Nucleus accumbens (tissue), 56 donors: ENCODE results near the gene DYSF.
"Not testable (repeated sequence)": the region's sequence is repeated elsewhere in the genome, so short reads cannot be mapped to it uniquely, and the experiment has no call there.

ENCODE experiments used
- DNase-seq, 56 donors: peaks; one replicate each; lab custom pipeline; 2025; lab: John Stamatoyannopoulos, UW

DYSF gene

GRCh38 chr2:71469403-71470398 is 16.3 kb downstream of the DYSF start:
- DNase-seq, result no peak

GRCh38 chr2:71471276-71471675 is 17.9 kb downstream of the DYSF start:
- DNase-seq, result no peak

GRCh38 chr2:71472019-71472418 is 18.7 kb downstream of the DYSF start:
- no peak for DNase-seq

DNA sequence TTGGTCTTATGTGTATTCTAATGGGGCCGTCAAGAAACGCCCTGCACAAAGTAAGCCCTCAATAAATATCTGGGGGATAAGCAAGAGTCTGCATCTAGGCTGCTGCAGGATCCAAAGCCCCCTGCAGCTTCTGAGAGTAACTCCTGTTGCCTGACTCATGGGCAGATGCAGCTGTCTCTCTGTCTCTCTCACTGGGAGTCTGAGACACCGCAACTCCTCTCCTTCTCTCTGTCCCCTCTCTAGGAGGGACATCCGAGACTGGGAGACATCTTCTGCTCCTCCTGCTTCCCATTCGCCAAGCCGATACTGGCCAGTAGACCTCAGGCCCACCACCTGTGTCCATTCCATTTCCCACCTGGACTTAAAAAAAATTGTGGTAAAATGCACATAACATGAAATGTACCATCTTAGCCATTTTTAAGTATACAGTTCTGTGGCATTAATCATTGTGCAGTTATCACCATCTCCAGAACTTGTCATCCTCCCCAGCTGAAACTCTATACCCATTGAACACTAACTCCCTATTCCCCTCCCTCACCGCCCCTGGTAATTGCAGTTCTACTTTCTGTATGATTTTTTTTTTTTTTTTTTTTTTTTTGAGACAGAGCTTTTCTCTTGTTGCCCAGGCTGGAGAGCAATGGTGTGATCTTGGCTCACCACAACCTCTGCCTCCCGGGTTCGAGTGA is 20.1 kb downstream of the DYSF start:
- no peak for DNase-seq

- no peak for DNase-seq
These were observed 20.9 kb downstream of the DYSF start for GRCh38 chr2:71474116-71474743.

DNA sequence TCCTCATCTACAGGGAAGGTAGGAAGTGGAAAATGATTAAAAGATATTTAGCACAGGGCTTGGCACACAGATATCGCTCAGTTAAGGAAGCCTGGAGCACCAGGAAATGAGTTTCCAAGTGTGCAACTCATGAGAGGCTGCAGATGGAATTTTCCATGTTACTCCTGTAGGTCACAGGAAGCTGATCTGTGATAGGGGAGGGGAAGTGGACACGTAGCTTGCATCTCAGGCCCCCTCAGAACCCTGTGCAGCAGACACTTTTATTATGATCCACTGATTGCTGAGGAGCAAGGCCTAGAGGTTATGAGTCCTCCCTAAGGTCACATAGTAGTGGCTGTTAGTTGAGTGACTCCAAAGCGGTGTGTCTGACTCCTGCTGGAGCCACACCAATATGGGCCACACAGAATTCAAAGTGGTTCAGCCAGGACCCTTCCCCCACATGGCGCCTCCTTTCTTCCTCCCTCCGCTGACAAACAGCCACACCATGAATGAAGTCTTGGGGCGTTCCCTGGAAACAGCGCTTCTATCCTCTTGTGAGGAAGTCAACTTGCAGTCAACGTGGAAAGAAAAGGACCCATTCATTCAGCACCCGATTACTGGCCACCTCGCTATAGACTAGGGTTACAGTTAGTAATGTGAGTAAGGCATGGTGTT is 21.5 kb downstream of the DYSF start:
- no peak for DNase-seq

GRCh38 chr2:71476495-71476894 is 23.1 kb downstream of the DYSF start:
- DNase-seq, result no peak

GRCh38 chr2:71477231-71477691 is 23.9 kb downstream of the DYSF start:
- no peak for DNase-seq

- no peak for DNase-seq
These were observed 25.4 kb downstream of the DYSF start for GRCh38 chr2:71478806-71479205.

DNA sequence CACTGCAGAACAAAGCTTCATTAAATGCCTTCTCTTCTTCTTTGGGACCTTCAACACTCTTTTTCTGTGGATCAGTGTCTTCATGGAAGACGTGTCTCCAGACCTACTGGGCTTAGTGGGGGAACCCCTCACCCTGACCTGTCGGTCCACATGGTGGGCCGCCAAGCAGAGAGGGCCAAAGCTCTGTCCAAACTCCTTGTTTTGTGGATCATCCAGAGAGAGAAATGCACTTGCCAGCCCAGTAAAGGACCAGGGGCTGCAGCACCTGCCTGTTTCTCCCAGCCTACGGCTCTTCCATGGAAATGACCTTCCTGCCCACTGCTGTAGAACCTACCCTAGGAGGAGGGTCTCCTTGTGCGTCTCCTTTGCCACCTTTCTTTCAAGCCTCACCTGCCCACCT is 25.9 kb downstream of the DYSF start:
- no peak for DNase-seq

DNA sequence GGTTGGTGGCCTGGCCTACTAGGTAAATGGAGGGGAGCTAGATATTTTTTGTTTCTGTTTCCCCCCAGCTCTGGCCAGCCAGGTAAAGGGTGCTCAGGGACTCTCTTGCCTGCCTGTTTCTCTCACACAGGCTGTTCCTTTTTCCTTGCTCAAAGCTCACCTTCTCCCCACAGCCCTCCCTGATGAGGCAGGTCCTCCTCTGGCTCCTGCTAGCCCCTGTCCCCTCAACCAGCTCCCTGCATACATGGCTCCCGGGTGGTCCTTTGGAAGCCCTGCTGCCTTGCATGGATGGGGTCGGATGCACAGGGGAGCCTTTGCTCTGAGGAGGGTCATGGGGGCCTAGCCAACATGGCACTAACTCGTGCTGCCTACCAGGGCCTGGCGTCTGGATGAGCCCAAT is 27.8 kb downstream of the DYSF start:
- no peak for DNase-seq

DNA sequence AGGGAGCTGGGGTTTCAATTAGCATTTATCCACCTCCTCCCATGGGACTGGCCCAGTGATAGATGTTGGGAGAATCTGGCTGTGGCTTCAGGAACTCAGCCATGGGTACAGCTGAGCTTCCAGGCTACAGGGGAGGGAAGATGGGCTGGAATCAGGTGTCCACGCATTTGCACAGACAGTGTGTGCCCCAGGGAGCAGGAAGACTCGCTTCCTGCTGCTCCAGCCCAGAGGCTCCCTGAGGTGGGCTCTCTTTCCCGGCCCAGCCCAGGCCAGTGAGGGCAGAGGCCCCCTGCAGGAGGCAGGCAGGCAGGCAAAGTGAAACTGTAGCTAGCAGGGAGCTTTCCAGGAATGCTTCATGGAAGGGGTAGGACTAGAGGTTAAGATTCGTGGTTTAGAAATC is 28.7 kb downstream of the DYSF start:
- DNase-seq, result no peak

- no peak for DNase-seq
These were observed 29.9 kb downstream of the DYSF start for GRCh38 chr2:71483246-71483645.

GRCh38 chr2:71484354-71484753 is 31.0 kb downstream of the DYSF start:
- no peak for DNase-seq

DNA sequence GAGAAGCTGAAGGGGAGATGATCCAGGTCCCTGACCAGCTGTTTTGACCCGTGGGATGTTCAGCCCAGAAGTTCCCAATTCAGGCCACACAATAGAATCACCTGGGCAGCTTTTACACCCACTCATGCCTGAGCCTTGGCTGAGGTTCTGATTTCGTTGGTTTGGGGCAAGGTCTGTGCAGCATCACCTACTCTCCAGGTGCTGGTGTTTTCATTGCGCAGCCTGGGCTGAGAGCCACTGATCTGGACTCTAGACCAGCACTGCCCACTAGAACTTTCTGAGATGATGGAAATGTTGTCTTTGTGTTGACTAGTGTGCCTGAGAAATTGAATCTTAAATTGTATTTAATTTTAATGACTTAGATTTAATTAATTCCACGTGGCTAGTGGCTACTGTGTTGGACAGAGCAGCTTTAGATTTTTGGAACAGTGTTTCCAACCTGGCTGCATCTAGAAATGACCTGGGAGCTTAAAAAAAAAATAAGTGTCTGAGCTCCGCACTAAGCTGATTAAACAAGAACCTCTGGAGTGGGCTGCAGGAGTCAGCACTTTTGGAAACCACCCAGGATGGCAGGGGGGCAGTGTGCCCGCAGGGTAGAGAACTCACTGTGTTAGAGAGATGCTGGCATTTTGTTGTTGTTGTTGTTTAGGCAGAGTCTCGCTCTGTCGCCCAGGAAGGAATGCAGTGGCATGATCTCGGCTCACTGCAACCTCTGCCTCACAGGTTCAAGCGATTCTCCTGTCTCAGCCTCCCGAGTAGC is 33.7 kb downstream of the DYSF start:
- no peak for DNase-seq

DNA sequence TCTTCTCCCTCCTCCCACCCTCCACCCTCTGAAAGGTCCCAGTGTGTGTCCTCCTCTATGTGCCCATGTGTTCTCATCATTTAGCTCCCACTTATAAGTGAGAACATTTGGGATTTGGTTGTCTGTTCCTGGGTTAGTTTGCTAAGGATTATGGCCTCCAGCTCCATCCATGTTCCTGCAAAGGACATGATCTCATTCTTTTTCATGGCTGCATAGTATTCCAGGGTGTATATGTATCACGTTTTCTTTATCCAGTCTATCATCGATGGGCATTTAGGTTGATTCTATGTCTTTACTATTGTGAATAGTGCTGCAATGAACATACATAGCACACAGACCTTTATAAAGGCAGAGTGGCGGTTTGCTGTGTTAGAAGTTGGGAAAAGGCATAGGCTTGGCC is 38.2 kb downstream of the DYSF start:
- not testable (repeated sequence) for DNase-seq

GRCh38 chr2:71492112-71492511 is 38.8 kb downstream of the DYSF start:
- DNase-seq, result no peak

- DNase-seq, result no peak
These were observed 40.7 kb downstream of the DYSF start for GRCh38 chr2:71494091-71494490.

DNA sequence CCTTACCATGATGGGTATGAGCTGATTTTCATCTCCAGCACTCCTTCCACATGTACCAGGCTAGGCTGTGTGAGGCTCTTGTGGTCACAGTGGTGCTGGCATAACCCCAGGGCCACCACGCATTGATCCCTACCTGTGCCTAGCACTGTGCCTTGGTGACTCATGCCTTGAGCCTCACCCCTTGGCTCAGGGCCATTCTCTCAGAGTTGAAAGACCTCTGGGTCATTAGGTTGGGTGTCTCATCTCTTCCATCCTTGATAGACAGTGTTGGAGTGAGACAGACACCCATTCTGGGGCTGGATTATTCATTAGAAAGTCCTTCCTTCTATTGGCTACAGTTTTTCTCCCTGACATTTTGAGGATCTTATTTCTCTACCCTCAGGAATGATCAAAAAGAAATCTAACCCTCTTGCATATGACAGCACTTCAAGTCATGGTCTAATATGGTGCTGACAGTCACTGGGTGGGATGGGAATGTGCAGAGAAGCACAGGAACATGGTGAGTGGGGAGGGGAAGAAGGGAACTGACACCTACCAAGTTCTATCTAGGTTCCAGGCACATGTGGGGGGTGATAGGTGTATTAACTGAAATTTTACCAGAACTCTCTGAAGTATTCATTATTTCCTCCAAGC is 41.3 kb downstream of the DYSF start:
- DNase-seq, result no peak
